HEK293 (cell line): ENCODE data around the gene PROK1.

Experiments used
- CTCF ChIP-seq: fragments of 450-650 bp; formaldehyde crosslinking; IDR thresholded peaks from 2 replicates; pipeline ENCODE4 v1.5.1; 2016; ENCODE audit warnings: missing biosample characterization, missing genetic modification characterization
- ZFP37 ChIP-seq: fragments of 450-650 bp; formaldehyde crosslinking; IDR thresholded peaks from 2 replicates; pipeline ENCODE4 v1.5.1; 2016; ENCODE audit warnings: missing biosample characterization, missing genetic modification characterization
- ZIC2 ChIP-seq: fragments of 450-650 bp; formaldehyde crosslinking; IDR thresholded peaks from 2 replicates; pipeline ENCODE4 v1.5.1; 2016; ENCODE audit warnings: missing biosample characterization, missing genetic modification characterization
- ZNF214 ChIP-seq: fragments of 450-650 bp; formaldehyde crosslinking; IDR thresholded peaks from 2 replicates; pipeline ENCODE4 v1.5.1; 2017; ENCODE audit warnings: missing biosample characterization, mild to moderate bottlenecking, missing genetic modification characterization, borderline replicate concordance
- ZNF223 ChIP-seq: fragments of 450-650 bp; formaldehyde crosslinking; IDR thresholded peaks from 2 replicates; pipeline ENCODE4 v1.5.1; 2016; ENCODE audit warnings: missing biosample characterization, missing genetic modification characterization
- ZNF350 ChIP-seq: fragments of 450-650 bp; formaldehyde crosslinking; IDR thresholded peaks from 2 replicates; pipeline ENCODE4 v1.5.0; 2017; ENCODE audit warnings: missing biosample characterization, mild to moderate bottlenecking, missing genetic modification characterization
- ZNF549 ChIP-seq: fragments of 450-650 bp; IDR thresholded peaks from 2 replicates; pipeline ENCODE4 v1.5.1; 2018; ENCODE audit warnings: missing biosample characterization, missing genetic modification characterization, mild to moderate bottlenecking, inconsistent platforms, moderate library complexity
- ZNF626 ChIP-seq: fragments of 450-650 bp; sonication (Bioruptor Pico); formaldehyde crosslinking; IDR thresholded peaks from 2 replicates; pipeline ENCODE4 v1.5.1; 2018; ENCODE audit warnings: missing biosample characterization, missing genetic modification characterization, inconsistent platforms
- TF ChIP-seq, protein P1 (sequence below): IDR thresholded peaks from 2 replicates; pipeline ENCODE4 v1.6.1; 2011; ENCODE audit warnings: mild to moderate bottlenecking, low read depth, low read length, borderline replicate concordance

DNA sequence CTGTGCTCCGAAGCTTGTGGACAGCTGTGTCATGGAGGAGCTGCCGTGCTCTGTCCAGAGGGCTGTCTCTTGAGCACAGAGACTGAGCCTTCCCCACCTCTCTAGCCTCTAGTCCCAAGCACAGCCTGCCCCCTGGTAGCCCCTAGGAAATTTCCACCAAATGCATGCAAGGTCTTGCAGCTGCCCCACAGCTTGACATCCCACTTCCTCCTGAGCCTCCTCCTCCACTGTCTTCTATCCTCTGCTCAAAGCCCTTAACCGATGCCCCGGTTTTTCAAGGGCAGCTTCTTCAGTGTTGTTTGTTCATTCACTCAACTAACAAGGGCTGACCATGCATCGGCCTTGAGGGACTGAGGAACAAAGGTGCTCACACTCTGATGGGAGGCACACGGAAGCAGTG lies 20.6 kb upstream of the PROK1 start:
- TF ChIP-seq, protein P1, sequence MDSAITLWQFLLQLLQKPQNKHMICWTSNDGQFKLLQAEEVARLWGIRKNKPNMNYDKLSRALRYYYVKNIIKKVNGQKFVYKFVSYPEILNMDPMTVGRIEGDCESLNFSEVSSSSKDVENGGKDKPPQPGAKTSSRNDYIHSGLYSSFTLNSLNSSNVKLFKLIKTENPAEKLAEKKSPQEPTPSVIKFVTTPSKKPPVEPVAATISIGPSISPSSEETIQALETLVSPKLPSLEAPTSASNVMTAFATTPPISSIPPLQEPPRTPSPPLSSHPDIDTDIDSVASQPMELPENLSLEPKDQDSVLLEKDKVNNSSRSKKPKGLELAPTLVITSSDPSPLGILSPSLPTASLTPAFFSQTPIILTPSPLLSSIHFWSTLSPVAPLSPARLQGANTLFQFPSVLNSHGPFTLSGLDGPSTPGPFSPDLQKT = no peak
- TF ChIP-seq CTCF (tag by site-specific recombination) (no peak), ZNF549 (no peak), ZNF626 (tag by site-specific recombination) (no peak), ZNF223 (tag by site-specific recombination) (no peak), ZNF214 (tag by site-specific recombination) (no peak), ZIC2 (no peak), ZFP37 (tag by site-specific recombination) (no peak), ZNF350 (tag by site-specific recombination) (no peak)
